Measurements from ENCODE around the gene GREM2. TPM values are rescaled to one million over a fixed set of nuclear protein-coding genes. Genes with fewer than 3 reads are reported as not detected.

GREM2 gene
- total RNA-seq, 6 experiments from 2014 or later: 4.9 to 15.3 (median 14.3) TPM

GRCh38 chr1:240499012-240499411 lies 112.9 kb downstream of the GREM2 start:
- H3K27ac Mint-ChIP-seq: peak overlapping the region; percentile 65
- no peak overlapping the region for H3K4me3 Mint-ChIP-seq

GRCh38 chr1:240498335-240498734 lies 113.6 kb downstream of the GREM2 start:
- H3K4me1 Mint-ChIP-seq (ENCODE audit: low read depth): peaks cover 39% of the 10 kb centered on the region
- DNase-seq: no peak
- TF ChIP-seq CTCF (IDR thresholded peaks at IDR 0.05): no peak
- peak overlapping the region; percentile 65 for H3K27ac Mint-ChIP-seq
- H3K27me3 Mint-ChIP-seq (ENCODE audit: insufficient read depth): no peaks in the 10 kb centered on the region; the same call in 1 of the 2 replicates
- H3K9me3 Mint-ChIP-seq: no peaks in the 10 kb centered on the region
- H3K36me3 Mint-ChIP-seq (ENCODE audit: low read depth): peaks cover 7% of the 10 kb centered on the region
- no peak overlapping the region for H3K4me3 Mint-ChIP-seq

More at GRCh38 chr1:240499012-240499411, 112.9 kb downstream of the GREM2 start:
- Mint-ChIP-seq H3K4me1 (ENCODE audit: low read depth) (peaks cover 39% of the 10 kb centered on the region), H3K27me3 (ENCODE audit: insufficient read depth) (no peaks in the 10 kb centered on the region; the same call in 1 of the 2 replicates), H3K9me3 (no peaks in the 10 kb centered on the region), H3K36me3 (ENCODE audit: low read depth) (peaks cover 7% of the 10 kb centered on the region)
- no peak for TF ChIP-seq CTCF (IDR thresholded peaks at IDR 0.05)
- DNase-seq: peak; percentile 59

- H3K27ac Mint-ChIP-seq: no peak overlapping the region
- peaks cover 39% of the 10 kb centered on the region for H3K4me1 Mint-ChIP-seq (ENCODE audit: low read depth)
- TF ChIP-seq CTCF (IDR thresholded peaks at IDR 0.05): no peak
- no peak overlapping the region for H3K4me3 Mint-ChIP-seq
- no peak for DNase-seq
- no peaks in the 10 kb centered on the region; the same call in 1 of the 2 replicates for H3K27me3 Mint-ChIP-seq (ENCODE audit: insufficient read depth)
- H3K36me3 Mint-ChIP-seq (ENCODE audit: low read depth): peaks cover 7% of the 10 kb centered on the region
- no peaks in the 10 kb centered on the region for H3K9me3 Mint-ChIP-seq
Measured at GRCh38 chr1:240497908-240498307, 114.0 kb downstream of the GREM2 start.

- no peak overlapping the region; the same call in 1 of the 2 replicates for H3K27ac Mint-ChIP-seq
- no peak for TF ChIP-seq CTCF (IDR thresholded peaks at IDR 0.05)
- peaks cover 41% of the 10 kb centered on the region for H3K4me1 Mint-ChIP-seq (ENCODE audit: low read depth)
- no peaks in the 10 kb centered on the region; the same call in 1 of the 2 replicates for H3K27me3 Mint-ChIP-seq (ENCODE audit: insufficient read depth)
- no peaks in the 10 kb centered on the region for H3K9me3 Mint-ChIP-seq
- H3K36me3 Mint-ChIP-seq (ENCODE audit: low read depth): peaks cover 12% of the 10 kb centered on the region
- H3K4me3 Mint-ChIP-seq: no peak overlapping the region
- no peak for DNase-seq
Measured at GRCh38 chr1:240496941-240497340, 115.0 kb downstream of the GREM2 start.

- Mint-ChIP-seq H3K36me3 (ENCODE audit: low read depth) (peaks cover 14% of the 10 kb centered on the region), H3K4me1 (ENCODE audit: low read depth) (peaks cover 47% of the 10 kb centered on the region), H3K27ac (no peak overlapping the region), H3K4me3 (no peak overlapping the region), H3K9me3 (no peaks in the 10 kb centered on the region), H3K27me3 (ENCODE audit: insufficient read depth) (no peaks in the 10 kb centered on the region; the same call in 1 of the 2 replicates)
- no peak for TF ChIP-seq CTCF (IDR thresholded peaks at IDR 0.05)
- DNase-seq: no peak
Measured at GRCh38 chr1:240496356-240496755, 115.6 kb downstream of the GREM2 start.

- DNase-seq: no peak
- Mint-ChIP-seq H3K4me3 (no peak overlapping the region), H3K36me3 (ENCODE audit: low read depth) (peaks cover 20% of the 10 kb centered on the region), H3K27ac (no peak overlapping the region), H3K4me1 (ENCODE audit: low read depth) (peaks cover 55% of the 10 kb centered on the region), H3K27me3 (ENCODE audit: insufficient read depth) (no peaks in the 10 kb centered on the region; the same call in 1 of the 2 replicates), H3K9me3 (no peaks in the 10 kb centered on the region)
- TF ChIP-seq CTCF (IDR thresholded peaks at IDR 0.05): no peak
Measured at GRCh38 chr1:240495601-240496000, 116.4 kb downstream of the GREM2 start.
